ENCODE results near the gene PEPD.

Gene PEPD

GRCh38 chr19:33458171-33458633 is 63.4 kb downstream of the PEPD start:
- no peak for DNase-seq (ENCODE audit: low spot score)

GRCh38 chr19:33456845-33457220 is 64.8 kb downstream of the PEPD start:
- no peak for DNase-seq (ENCODE audit: low spot score)

GRCh38 chr19:33456076-33456844 is 65.3 kb downstream of the PEPD start:
- DNase-seq (ENCODE audit: low spot score) = no peak

DNA sequence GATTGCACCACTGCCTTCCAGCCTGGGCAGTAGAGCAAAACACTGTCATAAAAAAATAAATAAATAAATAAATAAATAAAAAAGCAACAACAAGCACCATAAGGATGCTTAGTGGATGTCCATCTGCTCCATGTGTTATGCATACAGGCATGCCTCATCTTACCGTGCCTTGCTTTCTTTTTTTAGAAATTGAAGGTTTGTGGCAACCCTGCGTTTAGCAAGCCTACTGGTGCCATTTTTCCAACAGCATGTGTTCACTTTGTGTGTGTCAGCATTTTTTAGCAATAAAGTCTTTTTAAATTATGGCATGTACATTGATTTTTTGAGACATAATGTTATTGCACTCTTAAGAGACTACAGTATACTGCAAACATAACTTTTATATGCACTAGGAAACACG is 68.3 kb downstream of the PEPD start:
- DNase-seq (ENCODE audit: low spot score) = no peak

GRCh38 chr19:33450689-33451088 is 70.9 kb downstream of the PEPD start:
- DNase-seq (ENCODE audit: low spot score) = no peak

- DNase-seq (ENCODE audit: low spot score) = no peak
These were observed 71.8 kb downstream of the PEPD start for GRCh38 chr19:33449799-33450198.

GRCh38 chr19:33448159-33448516 is 73.5 kb downstream of the PEPD start:
- no peak for DNase-seq (ENCODE audit: low spot score)

DNA sequence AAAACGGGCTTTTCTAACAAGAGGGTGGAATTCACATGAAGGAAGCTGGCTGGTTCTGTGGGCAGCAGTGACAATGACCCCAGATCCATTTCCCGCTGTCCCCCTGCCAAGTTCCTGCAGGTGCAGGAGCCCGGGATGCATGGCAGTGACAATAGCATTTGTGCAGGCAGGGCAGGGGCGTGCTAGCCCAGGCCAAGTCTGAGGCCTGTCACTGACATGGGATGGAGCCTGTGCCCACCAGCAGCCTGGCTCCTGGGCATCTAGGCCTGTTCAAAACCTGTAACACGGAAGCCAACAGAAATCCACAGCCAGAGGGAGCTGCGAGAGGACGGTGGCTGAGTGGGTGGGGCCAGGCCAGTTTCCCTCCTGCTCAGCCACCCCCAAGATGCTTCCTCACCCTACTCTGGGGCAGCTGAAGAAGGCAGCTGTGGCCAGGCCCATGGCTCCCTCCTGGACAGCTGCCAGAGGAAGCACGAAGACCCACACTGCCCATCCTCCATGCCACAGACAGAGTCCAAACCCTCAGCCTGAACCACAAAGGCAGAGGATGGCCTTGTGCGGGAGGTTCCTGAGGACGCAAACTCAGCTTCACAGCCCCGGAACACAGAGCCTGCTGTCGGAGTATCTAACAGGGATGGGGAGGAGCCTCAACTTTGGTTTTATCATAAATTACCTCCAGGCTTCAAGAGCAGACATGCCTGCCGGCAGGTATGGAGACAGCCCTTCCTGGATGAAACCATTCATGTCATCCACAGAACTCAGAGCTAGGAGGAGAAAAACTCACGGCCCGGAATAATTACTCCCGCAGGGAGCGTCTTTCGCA is 74.0 kb downstream of the PEPD start:
- DNase-seq (ENCODE audit: low spot score) = no peak

- no peak for DNase-seq (ENCODE audit: low spot score)
These were observed 75.0 kb downstream of the PEPD start for GRCh38 chr19:33446330-33447293.

GRCh38 chr19:33445442-33446329 is 75.9 kb downstream of the PEPD start:
- no peak for DNase-seq (ENCODE audit: low spot score)

DNA sequence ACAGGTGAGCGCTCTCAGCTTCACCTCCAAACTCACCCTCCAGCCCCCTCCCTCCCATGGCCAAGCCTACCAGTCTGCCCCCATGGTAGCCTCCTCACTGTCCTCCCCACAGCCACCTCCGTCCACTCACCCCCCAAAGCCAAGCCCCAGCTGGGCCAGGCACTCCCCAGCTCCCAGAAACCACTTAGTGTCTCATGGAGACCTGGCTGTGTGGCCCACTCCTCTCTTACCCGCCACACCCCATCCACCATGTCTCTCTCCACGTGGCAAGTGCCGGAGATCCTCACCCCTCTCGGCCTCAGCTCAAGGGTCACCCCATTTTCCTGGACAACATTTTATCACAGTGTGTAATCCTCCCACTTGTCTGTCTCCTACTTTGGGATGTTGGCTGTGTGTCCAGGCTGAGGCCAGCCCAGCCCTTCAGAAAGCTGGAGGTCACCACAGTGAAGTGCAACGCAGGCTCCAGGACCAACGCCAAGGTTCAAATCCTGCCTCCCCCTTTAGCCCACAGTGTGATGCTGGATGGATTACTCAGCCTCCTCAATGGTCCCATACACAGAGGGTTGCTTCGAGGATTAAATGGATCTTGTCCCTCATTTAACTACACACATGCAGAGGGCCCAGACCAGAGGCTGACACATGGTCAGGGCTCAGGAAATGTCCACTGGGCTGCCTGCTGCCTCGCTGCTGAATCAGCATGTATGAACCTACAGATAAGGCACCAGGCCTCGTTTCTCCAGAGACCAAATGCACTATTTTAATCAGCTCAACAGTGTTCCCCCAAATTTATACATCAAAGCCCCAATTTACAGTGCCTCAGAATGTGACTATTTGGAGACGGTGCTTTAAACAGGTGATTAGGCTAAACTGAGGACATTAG is 76.8 kb downstream of the PEPD start:
- no peak for DNase-seq (ENCODE audit: low spot score)

DNA sequence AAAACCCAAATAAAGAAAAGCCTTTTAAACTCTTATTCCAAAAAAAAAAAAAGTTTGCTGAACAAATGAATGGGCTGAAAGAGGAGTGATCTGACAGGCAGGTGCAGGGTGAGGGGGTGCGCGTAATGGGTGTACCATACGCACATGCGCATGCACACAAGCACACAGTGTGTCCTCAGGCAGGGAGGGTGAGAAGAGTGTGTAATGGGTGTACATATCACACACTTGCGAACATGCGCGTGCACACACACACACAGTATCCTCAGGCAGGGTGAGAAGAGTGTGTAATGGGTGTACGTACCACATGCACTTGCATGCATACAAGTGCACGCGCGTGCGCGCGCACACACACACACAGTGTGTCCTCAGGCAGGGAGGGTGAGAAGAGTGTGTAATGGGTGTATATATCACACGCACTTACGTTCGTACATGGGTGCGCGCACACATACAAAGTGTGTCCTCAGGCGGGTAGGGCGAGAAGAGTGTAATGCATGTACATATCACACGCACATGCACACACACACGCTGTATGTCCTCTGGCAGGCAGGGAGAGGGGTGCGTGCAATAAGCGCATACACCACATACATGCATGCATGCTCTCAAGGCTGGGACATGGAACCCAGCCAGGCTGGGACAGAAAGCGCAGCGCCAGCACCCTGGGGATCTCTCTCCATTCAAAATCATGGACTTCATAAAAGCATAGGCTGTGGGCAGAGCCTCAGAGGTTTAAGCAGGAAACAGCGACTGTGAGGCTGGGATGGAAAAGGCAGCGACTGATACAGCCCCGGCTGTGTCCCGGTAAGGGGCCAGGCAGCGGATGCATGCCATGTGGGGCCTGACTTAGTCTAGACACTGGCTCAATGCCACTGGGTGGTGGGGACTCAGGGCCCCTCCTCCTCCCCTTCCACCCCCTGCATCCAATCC is 77.7 kb downstream of the PEPD start:
- DNase-seq (ENCODE audit: low spot score) = no peak

DNA sequence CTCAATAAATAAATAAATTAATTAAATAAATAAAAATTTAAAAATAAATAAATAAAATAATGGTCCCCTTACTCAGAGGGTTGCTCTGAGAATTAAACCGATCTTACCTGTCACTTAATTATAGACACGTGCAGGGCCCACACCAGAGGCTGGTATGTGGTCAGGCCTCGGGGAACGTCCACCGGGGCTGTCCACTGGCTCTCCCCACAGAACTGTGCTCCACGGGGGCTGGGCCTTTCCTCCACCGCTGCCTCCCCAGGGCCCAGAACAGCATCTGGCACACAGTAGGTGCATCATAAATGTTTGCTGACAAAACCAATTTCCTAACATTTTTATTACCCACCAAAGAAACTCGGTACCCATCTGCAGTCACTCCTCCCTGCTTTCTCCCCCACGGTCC is 78.9 kb downstream of the PEPD start:
- DNase-seq (ENCODE audit: low spot score) = no peak

DNA sequence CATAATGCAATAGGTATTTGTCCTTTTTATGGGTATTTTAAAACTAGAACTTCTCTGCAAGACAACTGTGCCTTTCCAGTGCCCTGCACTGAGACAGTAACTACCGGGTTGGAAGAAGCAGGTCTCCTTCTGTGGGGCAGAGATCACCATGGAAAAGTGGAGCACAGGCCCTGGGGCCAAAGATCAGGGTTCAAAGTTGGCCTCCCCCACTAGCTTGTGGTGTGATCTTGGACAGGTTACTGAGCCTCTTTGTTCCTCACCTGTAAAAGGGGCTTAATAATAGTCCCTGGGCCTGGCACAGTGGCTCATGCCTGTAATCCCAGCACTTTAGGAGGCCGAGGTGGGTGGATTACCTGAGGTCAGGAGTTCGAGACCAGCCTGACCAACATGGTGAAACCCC is 79.8 kb downstream of the PEPD start:
- no peak for DNase-seq (ENCODE audit: low spot score)

GRCh38 chr19:33441277-33441699 is 80.3 kb downstream of the PEPD start:
- no peak for DNase-seq (ENCODE audit: low spot score)

DNA sequence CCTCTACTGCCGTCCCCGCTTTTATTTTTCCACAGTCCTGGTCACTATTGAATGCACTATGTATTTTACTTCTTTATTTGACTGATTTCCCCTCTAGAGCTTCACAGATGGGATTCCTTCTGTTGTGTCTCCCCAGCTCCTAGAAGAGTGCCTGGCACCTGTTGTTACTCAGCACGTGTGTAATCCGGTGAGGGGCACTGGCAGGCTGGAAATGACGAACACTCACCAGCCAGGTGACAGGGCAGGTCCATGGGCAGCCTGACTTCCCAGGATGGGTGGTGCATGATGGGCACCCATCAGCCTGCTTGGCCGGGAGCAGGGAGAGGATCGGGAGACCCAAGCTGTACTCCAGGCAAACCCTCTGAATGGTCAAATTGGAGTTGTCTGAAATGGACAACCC is 80.9 kb downstream of the PEPD start:
- DNase-seq (ENCODE audit: low spot score) = no peak

GRCh38 chr19:33440241-33440640 is 81.3 kb downstream of the PEPD start:
- DNase-seq (ENCODE audit: low spot score) = no peak

- no peak for DNase-seq (ENCODE audit: low spot score)
These were observed 82.4 kb downstream of the PEPD start for GRCh38 chr19:33438987-33439781.
